GM21717 (cell line): ENCODE results near the gene CCDC88C.
"Not testable (repeated sequence)": the region's sequence is repeated elsewhere in the genome, so short reads cannot be mapped to it uniquely, and the experiment has no call there.

ENCODE experiments used
- ATAC-seq: cut with Tn5 transposase; IDR thresholded peaks from one replicate; pipeline ENCODE4 v1.9.1; 2021; ENCODE audit warnings: mild to moderate bottlenecking, moderate library complexity; ENCODE audit not compliant: unreplicated experiment

The CCDC88C gene

DNA sequence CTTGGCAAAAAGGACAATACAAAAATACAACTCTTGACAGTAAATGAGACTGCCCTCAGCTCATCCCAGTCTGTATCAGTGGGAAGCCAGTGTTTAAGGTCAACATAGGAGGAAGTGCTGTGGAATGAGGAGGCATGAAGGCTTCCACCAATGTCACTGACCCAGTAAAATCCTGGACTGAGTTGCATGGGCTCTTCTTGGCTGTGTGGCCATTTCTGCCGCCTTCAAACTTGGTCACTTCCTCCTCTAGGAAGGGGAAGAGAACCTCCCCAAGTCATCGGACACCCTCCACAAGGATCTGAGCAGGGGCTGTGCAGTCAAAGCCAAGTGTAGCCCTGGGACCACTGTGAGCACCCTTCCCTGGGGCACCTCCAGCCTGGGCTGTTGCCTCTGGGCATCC lies 185.0 kb downstream of the CCDC88C start:
- ATAC-seq, result no peak

DNA sequence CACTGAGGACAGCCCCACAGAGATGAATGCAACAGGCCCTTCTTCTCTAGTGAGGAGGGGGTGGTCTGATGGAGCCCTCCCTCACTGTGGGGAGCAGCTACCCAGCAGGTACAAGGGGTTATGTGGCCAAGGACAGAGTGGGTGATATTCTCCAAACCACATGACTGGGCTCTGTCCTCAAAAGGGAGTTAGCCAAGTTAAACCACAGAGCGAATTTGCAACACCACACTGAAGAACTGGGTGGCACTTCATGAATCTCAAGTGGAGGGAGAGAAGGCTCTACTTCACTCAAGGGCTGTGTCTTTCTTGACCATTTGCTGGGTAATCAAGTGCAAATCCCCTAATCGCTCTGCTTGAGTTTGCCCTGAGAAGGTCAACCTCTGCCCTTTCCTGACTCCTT lies 185.6 kb downstream of the CCDC88C start:
- no peak for ATAC-seq

DNA sequence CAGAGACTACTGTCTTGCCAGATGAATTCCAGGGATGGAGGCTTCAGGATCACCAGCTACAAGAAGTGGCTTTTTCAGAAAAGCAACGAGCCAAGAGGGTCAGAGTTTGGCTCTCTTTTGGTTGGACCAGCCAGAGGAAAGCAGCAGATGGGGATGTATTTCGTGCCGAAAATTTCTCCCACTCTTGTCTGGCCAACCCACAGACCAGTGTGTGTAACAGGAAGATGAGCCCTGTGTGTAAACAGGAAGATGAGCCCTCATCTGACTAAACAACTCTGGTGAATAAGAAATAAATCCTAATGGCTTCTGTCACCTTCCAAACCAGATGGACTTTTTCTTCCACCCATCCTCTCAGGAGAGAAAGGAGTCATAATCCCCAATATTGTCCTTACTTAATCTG lies 186.2 kb downstream of the CCDC88C start:
- ATAC-seq, result no peak

DNA sequence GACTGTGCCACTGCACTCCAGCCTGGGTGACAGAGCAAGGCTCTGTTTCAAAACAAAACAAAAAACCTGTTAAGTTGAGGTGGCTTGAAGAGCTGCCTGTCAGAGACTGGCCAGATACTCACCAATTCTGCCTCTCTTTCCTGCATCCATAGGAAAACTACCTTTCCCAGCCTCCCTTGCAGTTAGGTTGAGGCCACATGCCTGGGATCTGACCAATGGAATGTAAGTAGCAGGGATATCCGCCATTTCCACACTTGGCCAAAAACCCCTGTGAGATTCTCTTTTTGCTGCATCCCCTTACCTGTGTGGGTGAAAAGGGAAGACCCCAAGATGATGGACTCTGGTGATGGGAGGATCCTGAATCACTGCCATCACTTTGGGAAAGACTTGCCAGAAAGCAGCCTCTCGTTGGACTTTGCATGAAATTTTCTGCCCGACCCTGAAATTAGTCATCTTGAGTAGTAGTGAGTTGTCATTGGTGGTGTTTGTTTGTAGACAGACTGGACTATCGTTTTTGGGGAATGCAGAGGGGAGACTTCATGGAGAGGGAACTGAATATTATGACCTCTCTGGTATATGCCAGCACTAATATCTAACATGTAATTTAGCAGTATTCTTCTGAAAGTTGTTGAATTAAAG lies 187.1 kb downstream of the CCDC88C start:
- no peak for ATAC-seq

DNA sequence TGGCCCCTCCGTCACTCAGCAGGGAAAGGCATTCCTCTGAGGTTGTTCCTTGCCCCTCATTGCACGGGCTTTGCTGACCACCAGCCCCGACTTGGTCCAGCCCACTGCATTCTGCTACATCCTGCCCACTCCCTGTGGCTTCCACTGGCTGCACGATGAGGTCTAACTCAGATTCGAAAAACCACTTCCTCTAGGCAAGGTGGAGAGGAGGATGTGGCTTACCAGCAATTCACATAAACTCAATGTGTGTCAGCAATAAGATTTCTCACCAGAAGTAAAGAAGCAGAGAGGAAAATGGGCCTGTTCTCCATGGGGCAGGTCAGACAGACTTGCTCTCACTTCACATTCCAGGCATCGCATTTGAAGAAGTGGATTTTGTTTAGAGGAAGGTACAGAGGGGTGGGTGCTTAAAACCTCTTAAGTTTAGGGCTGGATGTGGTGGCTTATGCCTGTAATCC lies 187.8 kb downstream of the CCDC88C start:
- ATAC-seq, result peak; percentile 57

DNA sequence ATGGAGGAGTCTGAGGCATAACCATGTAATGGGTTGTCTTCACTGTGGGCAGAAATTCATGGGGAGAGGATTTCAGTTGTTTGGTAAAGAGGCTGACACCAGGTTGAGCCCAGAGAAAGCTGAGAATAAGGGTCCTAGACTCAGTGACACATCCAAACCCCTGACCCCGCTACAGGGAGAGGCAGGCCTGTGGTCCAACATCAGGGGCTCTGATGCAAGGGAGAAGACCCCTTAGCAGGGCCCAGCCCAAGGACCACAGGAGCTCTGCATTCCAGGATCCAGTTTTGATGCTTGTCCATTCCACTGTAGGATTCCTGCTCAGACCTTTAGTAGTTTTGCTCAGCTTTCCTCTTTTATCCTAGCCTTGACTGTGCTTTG lies 188.6 kb downstream of the CCDC88C start:
- no peak for ATAC-seq

DNA sequence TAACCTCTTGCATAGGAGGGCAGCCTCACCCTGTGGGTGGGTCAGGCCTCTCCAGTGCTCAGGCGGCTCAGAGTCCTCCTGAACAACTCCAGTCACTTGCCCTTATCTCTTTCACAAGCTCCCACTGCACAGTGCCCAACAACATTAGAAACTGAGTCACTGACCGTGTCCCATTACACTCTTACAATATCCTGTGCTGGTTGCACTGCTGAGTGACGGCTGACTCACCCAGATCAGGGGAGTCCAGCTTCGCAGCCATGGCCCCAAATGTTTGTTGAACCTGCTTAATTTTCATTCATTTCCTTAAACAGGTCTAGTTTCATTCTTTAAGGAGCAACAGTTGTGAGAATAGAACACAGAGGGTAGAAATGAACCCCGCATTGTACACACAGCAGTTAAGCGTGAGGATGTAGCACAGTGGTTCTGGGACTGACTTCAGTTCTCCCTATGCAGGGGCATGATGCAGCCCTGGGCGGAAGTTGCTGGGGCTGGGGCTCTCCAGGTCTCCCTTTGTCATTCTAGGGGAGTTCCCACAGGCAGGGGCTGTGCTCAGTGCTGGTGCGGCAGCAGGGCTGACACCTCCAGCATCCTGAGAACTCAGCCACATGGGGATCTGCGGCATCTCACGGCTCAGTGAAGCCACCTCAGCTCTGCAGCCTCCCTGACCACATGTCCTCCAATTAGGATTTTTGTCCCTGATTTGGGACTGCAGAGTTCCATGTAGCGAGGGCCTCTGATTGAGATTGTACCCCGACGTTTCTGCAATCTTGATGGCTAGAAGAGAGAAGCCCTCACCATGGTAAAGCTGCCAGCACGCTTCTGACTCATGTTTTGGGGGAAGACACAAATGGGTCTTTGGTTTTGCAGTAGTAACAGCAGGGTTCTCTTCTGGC lies 189.3 kb downstream of the CCDC88C start:
- peak; percentile 91 for ATAC-seq

DNA sequence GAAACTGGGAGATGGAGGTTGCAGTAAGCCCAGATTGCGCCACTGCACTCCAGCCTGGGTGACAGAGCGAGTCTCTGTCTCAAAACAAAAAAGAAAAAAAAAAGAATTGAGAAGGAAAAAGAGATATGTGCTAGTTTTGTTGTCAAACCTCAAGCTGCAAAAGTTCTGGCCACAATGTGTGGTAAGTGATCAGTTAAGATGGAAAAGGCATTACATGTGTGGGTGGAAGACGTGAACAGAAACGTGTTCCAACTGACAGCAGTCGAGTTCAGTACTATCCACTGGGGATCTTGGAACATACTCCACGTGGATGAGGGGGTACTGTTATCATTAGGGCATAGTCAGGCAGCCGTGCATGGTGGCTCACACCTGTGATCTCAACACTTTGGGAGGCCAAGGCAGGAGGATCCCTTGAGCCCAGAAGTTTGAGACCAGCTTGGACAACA lies 190.4 kb downstream of the CCDC88C start:
- no peak for ATAC-seq

DNA sequence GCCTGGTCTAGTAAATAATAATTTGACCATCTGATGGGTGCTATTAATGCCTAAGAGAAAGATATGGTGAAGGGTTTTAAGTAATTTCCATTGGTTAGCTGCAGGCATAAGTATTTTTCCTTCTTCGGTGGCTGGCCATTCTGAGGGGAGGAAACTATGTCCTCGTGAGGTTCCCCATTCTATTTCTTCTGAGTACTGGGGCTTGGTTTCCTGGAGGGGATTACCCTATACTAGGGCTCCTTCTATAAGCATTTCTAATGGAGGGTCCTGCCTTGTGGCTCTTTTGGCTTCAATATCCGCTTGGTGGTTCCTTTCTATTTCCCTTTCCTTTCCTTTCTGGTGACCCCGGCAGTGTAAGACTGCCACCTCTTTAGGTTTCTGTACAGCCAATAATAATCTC lies 191.3 kb downstream of the CCDC88C start:
- not testable (repeated sequence) for ATAC-seq

DNA sequence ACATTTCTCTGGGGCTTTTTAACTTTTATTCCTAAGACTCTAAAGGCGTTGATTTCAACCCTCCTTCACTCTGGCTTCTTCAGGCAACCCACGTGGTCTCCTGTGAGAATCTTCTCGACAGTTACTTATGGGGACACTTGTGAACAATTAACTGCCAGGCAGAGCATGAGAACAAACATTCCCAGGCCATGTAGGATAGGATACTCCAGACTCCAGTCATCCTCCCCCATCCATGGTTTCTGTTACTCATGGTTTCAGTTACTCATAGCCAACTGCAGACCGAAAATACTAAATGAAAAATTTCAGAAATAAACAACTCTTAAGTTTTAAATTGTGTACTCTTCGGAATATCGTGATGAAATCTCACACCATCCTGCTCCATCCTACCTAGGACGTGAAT lies 192.6 kb downstream of the CCDC88C start:
- no peak for ATAC-seq

DNA sequence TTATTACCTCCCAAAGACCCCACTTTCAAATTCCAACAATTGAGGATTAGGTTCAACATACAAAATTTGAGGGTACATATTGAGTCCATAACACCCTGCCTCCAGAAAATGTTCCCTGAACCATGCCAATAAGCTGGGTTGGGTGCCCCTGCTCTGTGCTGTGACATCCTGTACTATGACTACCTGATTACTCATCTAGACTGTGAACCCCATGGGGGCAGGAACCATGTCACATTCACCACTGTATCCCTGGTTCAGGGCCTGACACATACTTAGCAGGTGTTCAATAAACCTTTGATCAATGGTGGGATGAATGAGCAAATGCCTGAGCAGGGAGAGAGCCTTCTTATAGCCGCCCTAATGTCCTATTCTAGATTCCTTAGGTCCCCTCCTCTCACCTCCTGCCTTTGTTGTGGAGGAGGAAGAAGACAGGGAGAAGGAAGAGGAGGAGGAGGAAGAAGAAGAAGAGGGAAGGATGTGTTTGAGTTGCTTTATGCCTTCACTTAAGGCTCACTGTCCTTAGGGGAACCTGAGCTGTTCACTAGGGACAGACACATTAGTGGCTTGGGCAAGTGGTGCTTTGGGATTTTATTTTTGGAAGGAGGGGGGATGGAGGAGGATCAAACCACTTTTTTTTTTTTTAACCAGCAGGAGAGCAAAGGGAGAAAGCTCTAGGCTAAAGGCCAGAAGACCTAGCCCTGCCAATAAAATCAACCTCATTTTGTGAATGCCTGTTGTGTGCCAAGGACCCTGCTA lies 194.4 kb downstream of the CCDC88C start:
- no peak for ATAC-seq
